Common myeloid progenitor, CD34-positive (primary cell): ENCODE data around the gene MLLT10.
A peak's percentile ranks its signal among the peaks of the same experiment; 100 is the strongest.

Source experiments
- CTCF ChIA-PET: fragments of 350-600 bp; sonication (Branson Sonifier 250); formaldehyde crosslinking; loops from one replicate; lab custom pipeline; 2021; ENCODE audit warnings: antibody characterized with exemption; lab: Charles Lee
- POLR2A ChIA-PET: fragments of 350-600 bp; sonication (Branson Sonifier 250); formaldehyde crosslinking; loops from one replicate; lab custom pipeline; 2021; ENCODE audit warnings: antibody characterized with exemption; lab: Charles Lee
- DNase-seq, 3 donors: peaks; one replicate each; pipeline versions ENCODE4 v3.0.0 to v3.0.0-alpha.2; 2013
- H3K27ac ChIP-seq, 2 experiments: 1 replicate in 1 of 2; 2 replicates in 1 of 2; pipeline ENCODE4 v1.7.0; 2013; ENCODE audit warnings: inconsistent platforms in 2 of 2, low read length in 2 of 2, mild to moderate bottlenecking in 2 of 2, low read depth in 1 of 2, moderate library complexity in 1 of 2; ENCODE audit not compliant: severe bottlenecking in 2 of 2, insufficient read depth in 1 of 2, poor library complexity in 1 of 2
- H3K27me3 ChIP-seq, 5 experiments: replicated peaks in 2 of 5; 1 replicate in 3 of 5; 2 replicates in 2 of 5; pipeline versions ENCODE4 v1.6.1 to v1.7.0; 2013; ENCODE audit warnings: low read length in 4 of 5, mild to moderate bottlenecking in 2 of 5, moderate library complexity in 2 of 5, inconsistent platforms in 1 of 5; ENCODE audit not compliant: insufficient read depth in 5 of 5, control insufficient read depth in 4 of 5
- H3K36me3 ChIP-seq, 4 experiments: 1 replicate in 2 of 4; 2 replicates in 2 of 4; pipeline versions ENCODE4 v1.6.1 to v1.7.0; 2013; ENCODE audit warnings: low read length in 3 of 4, control low read depth in 1 of 4, mild to moderate bottlenecking in 1 of 4; ENCODE audit not compliant: control insufficient read depth in 4 of 4, insufficient read depth in 4 of 4
- H3K4me1 ChIP-seq, 4 experiments: 1 replicate in 3 of 4; 2 replicates in 1 of 4; pipeline versions ENCODE4 v1.6.1 to v1.7.1; 2013; ENCODE audit warnings: low read length in 3 of 4, mild to moderate bottlenecking in 3 of 4, control low read depth in 1 of 4, inconsistent platforms in 1 of 4, moderate library complexity in 1 of 4; ENCODE audit not compliant: control insufficient read depth in 4 of 4, insufficient read depth in 4 of 4; ENCODE audit errors: control extremely low read depth in 1 of 4
- H3K4me3 ChIP-seq, 7 experiments: 1 replicate in 4 of 7; 2 replicates in 3 of 7; pipeline versions ENCODE4 v1.5.1 to v1.7.0; 2013; ENCODE audit warnings: mild to moderate bottlenecking in 7 of 7, low read length in 6 of 7, moderate library complexity in 6 of 7, inconsistent platforms in 2 of 7, low read depth in 2 of 7, control low read depth in 1 of 7; ENCODE audit not compliant: insufficient read depth in 4 of 7, control insufficient read depth in 1 of 7; ENCODE audit errors: extremely low read depth in 1 of 7
- H3K9me3 ChIP-seq, 5 experiments: 1 replicate in 4 of 5; 2 replicates in 1 of 5; pipeline versions ENCODE4 v1.6.1 to v1.7.1; 2013; ENCODE audit warnings: low read length in 4 of 5, mild to moderate bottlenecking in 2 of 5, inconsistent platforms in 1 of 5, low read depth in 1 of 5, moderate library complexity in 1 of 5; ENCODE audit not compliant: control insufficient read depth in 4 of 5, insufficient read depth in 2 of 5; ENCODE audit errors: control extremely low read depth in 1 of 5
- WGBS: methylation state at CpG from one replicate; pipeline ENCODE4 v1.1.5; 2013; ENCODE audit not compliant: insufficient coverage; 5-methylcytosine and 5-hydroxymethylcytosine counted together

MLLT10 gene

GRCh38 chr10:21733710-21734109 is 199.7 kb downstream of the MLLT10 start:
- no CpG with 5 or more reads among the region's 6 CpGs for WGBS
- ChIA-PET CTCF (interaction anchor here (1.3 to 6.9 kb wide), 5 partner anchors 9 to 455 kb away, joined by 4 to 72 read pairs (median 10); no protein-coding TSS in a partner anchor), POLR2A (no interaction called here)
- Histone ChIP-seq H3K4me3 (no peak overlapping the region), H3K27ac (no peak overlapping the region), H3K9me3 (no peaks in the 10 kb centered on the region), H3K36me3 (peaks cover 9 to 46% (median 27%) of the 10 kb centered on the region in 4 experiments), H3K4me1 (peaks cover 0 to 17% (median 10%) of the 10 kb centered on the region in 4 experiments), H3K27me3 (no peaks in the 10 kb centered on the region)
- DNase-seq = no peak

- Histone ChIP-seq H3K9me3 (no peaks in the 10 kb centered on the region), H3K4me1 (peaks cover 0 to 15% (median 10%) of the 10 kb centered on the region in 4 experiments), H3K27me3 (no peaks in the 10 kb centered on the region), H3K36me3 (peaks cover 6 to 66% (median 53%) of the 10 kb centered on the region in 4 experiments), H3K4me3 (no peak overlapping the region), H3K27ac (no peak overlapping the region)
- POLR2A ChIA-PET = no interaction called here
- CTCF ChIA-PET = no interaction called here
- 8% methylated on average over 4 of the region's 4 CpGs for WGBS
- DNase-seq = peak in 2 of 3 donors; percentile 46 to 59
Observed at GRCh38 chr10:21737106-21737505, 203.1 kb downstream of the MLLT10 start.

GRCh38 chr10:21740989-21741388 is 207.0 kb downstream of the MLLT10 start:
- H3K4me1 ChIP-seq = peaks cover 0 to 18% (median 10%) of the 10 kb centered on the region in 4 experiments
- DNase-seq = no peak
- peaks cover 4 to 74% (median 56%) of the 10 kb centered on the region in 4 experiments for H3K36me3 ChIP-seq
- no peaks in the 10 kb centered on the region for H3K9me3 ChIP-seq
- ChIA-PET POLR2A (no interaction called here), CTCF (no interaction called here)
- H3K4me3 ChIP-seq = no peak overlapping the region
- H3K27me3 ChIP-seq = no peaks in the 10 kb centered on the region
- no peak overlapping the region for H3K27ac ChIP-seq
- WGBS = 100% methylated on average over 2 of the region's 4 CpGs

- Histone ChIP-seq H3K27ac (no peak overlapping the region), H3K27me3 (no peaks in the 10 kb centered on the region), H3K36me3 (peaks cover 4 to 66% (median 52%) of the 10 kb centered on the region in 4 experiments), H3K9me3 (no peaks in the 10 kb centered on the region), H3K4me1 (peaks cover 0 to 7% (median 3%) of the 10 kb centered on the region in 4 experiments), H3K4me3 (no peak overlapping the region)
- POLR2A ChIA-PET = no interaction called here
- CTCF ChIA-PET = interaction anchor here (0.9 kb wide), 1 partner anchor 10 kb away, joined by 4 read pairs; no protein-coding TSS in a partner anchor
- WGBS = 100% methylated on average over 5 of the region's 5 CpGs
- no peak for DNase-seq
Observed at GRCh38 chr10:21742740-21743412, 208.8 kb downstream of the MLLT10 start.

GRCh38 chr10:21744223-21744622 is 210.2 kb downstream of the MLLT10 start:
- POLR2A ChIA-PET = no interaction called here
- CTCF ChIA-PET = no interaction called here
- Histone ChIP-seq H3K4me3 (no peak overlapping the region), H3K4me1 (peaks cover 0 to 9% (median 3%) of the 10 kb centered on the region in 4 experiments), H3K27ac (no peak overlapping the region), H3K9me3 (no peaks in the 10 kb centered on the region), H3K36me3 (peaks cover 4 to 56% (median 43%) of the 10 kb centered on the region in 4 experiments), H3K27me3 (no peaks in the 10 kb centered on the region)
- DNase-seq = no peak
- 95% methylated on average over 11 of the region's 11 CpGs for WGBS

GRCh38 chr10:21746118-21746517 is 212.1 kb downstream of the MLLT10 start:
- Histone ChIP-seq H3K9me3 (no peaks in the 10 kb centered on the region), H3K27ac (peak overlapping the region in 1 of 2 experiments; percentile 54), H3K4me3 (no peak overlapping the region), H3K36me3 (peaks cover 2 to 39% (median 27%) of the 10 kb centered on the region in 4 experiments), H3K4me1 (peaks cover 0 to 9% (median 3%) of the 10 kb centered on the region in 4 experiments), H3K27me3 (no peaks in the 10 kb centered on the region)
- 81% methylated on average over 6 of the region's 6 CpGs for WGBS
- POLR2A ChIA-PET = no interaction called here
- CTCF ChIA-PET = interaction anchor here (0.6 kb wide), 1 partner anchor 46 kb away, joined by 3 read pairs; no protein-coding TSS in a partner anchor
- DNase-seq = peak in 2 of 3 donors; percentile 18 to 24

GRCh38 chr10:21747809-21748208 is 213.8 kb downstream of the MLLT10 start:
- ChIA-PET CTCF (interaction anchor here (1.1 to 2.0 kb wide), 2 partner anchors 12 to 16 kb away, joined by 3 to 5 read pairs; no protein-coding TSS in a partner anchor), POLR2A (no interaction called here)
- WGBS = 100% methylated on average over 3 of the region's 4 CpGs
- peaks cover 0 to 9% (median 3%) of the 10 kb centered on the region in 4 experiments for H3K4me1 ChIP-seq
- H3K27me3 ChIP-seq = no peaks in the 10 kb centered on the region
- no peaks in the 10 kb centered on the region for H3K9me3 ChIP-seq
- no peak overlapping the region for H3K27ac ChIP-seq
- peaks cover 2 to 22% (median 14%) of the 10 kb centered on the region in 4 experiments for H3K36me3 ChIP-seq
- no peak overlapping the region for H3K4me3 ChIP-seq
- no peak for DNase-seq
